RWPE1 (cell line): ENCODE results near the gene MROH9.
"Not testable (repeated sequence)": the region's sequence is repeated elsewhere in the genome, so short reads cannot be mapped to it uniquely, and the experiment has no call there.

Source experiments
- CTCF ChIA-PET: fragments of 350-600 bp; sonication (Branson Sonifier 250); formaldehyde crosslinking; extraction: SDS; loops from one replicate; lab custom pipeline; 2021; lab: Yijun Ruan, JAX
- POLR2A ChIA-PET: fragments of 400-600 bp; formaldehyde crosslinking; extraction: SDS; loops from one replicate; lab custom pipeline; 2020; ENCODE audit warnings: antibody characterized with exemption; ENCODE audit not compliant: low non-redundant PET; lab: Yijun Ruan, JAX
- DNase-seq: peaks from one replicate; pipeline ENCODE4 v3.0.0; 2012; ENCODE audit warnings: low spot score
- H3K27ac ChIP-seq: fragments of 450-650 bp; 2 replicates; pipeline ENCODE4 v1.5.1; 2017
- CTCF ChIP-seq: fragments of 450-650 bp; conservative IDR thresholded peaks from 2 replicates; pipeline ENCODE4 v1.5.1; 2017; ENCODE audit warnings: low read depth, mild to moderate bottlenecking

Gene MROH9

DNA sequence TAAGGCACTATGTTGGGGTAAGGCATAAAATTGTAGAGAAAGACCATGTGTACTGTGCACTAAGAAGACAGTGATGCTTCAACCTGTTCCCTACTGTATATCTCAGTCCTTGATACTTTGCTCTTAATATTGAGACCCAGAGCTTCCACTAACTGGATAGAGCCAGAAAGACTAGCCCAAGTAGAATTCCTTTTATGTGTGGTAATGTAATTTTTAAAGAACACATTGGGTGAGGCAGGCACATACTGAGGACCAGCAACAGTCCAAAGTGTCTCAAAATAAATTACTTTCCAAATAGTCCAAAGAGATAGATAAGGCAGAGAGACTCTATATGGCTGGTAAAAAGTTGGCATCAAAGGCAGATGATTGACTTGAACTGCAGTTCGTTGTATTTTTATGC lies 31.4 kb upstream of the MROH9 start:
- DNase-seq, result no peak
- no peak for TF ChIP-seq CTCF
- ChIA-PET POLR2A (no interaction called here), CTCF (no interaction called here)
- H3K27ac ChIP-seq, result no peak overlapping the region

GRCh38 chr1:170908942-170909341 lies 26.4 kb upstream of the MROH9 start:
- no peak for DNase-seq
- ChIA-PET POLR2A (no interaction called here), CTCF (no interaction called here)
- TF ChIP-seq CTCF, result no peak
- no peak overlapping the region for H3K27ac ChIP-seq

GRCh38 chr1:170910273-170910672 lies 25.1 kb upstream of the MROH9 start:
- POLR2A ChIA-PET, result no interaction called here
- no peak for TF ChIP-seq CTCF
- CTCF ChIA-PET, result interaction anchor here (0.5 kb wide), 1 partner anchor 430 kb away, joined by 3 read pairs; no protein-coding TSS in a partner anchor
- H3K27ac ChIP-seq, result no peak overlapping the region
- peak; percentile 8 for DNase-seq

DNA sequence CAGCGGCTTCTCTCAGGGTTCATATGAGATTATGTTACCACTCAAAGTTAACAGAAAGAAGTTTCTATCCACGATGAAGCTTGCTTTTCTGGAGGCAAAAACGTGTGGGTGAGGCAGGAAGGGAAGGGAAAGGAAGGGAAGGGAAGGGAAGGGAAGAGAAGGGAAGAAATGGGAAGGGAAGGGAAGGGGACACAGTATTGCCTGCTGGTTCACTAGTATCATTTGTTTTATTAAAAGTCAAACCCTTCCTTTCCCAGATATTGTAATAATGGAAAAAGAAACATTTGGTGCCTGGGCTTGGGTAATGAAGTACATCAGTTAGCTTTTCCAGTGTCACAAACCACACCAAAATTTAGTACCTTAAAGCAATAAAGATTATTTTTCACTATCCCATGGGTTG lies 18.0 kb upstream of the MROH9 start:
- TF ChIP-seq CTCF, result no peak
- DNase-seq, result no peak
- POLR2A ChIA-PET, result no interaction called here
- H3K27ac ChIP-seq, result no peak overlapping the region
- CTCF ChIA-PET, result interaction anchor here (0.6 to 1.3 kb wide), 2 partner anchors 13 to 34 kb away, joined by 3 to 5 read pairs; no protein-coding TSS in a partner anchor

GRCh38 chr1:170924656-170925055 lies 10.7 kb upstream of the MROH9 start:
- POLR2A ChIA-PET, DNase-seq, H3K27ac ChIP-seq, CTCF ChIA-PET: not testable (repeated sequence)

GRCh38 chr1:170927955-170928840 lies 7.1 kb upstream of the MROH9 start:
- TF ChIP-seq CTCF, result no peak
- peak; percentile 4 for DNase-seq
- ChIA-PET CTCF (interaction anchor here (0.6 kb wide), 1 partner anchor 164 kb away, joined by 3 read pairs; no protein-coding TSS in a partner anchor), POLR2A (no interaction called here)
- no peak overlapping the region for H3K27ac ChIP-seq

DNA sequence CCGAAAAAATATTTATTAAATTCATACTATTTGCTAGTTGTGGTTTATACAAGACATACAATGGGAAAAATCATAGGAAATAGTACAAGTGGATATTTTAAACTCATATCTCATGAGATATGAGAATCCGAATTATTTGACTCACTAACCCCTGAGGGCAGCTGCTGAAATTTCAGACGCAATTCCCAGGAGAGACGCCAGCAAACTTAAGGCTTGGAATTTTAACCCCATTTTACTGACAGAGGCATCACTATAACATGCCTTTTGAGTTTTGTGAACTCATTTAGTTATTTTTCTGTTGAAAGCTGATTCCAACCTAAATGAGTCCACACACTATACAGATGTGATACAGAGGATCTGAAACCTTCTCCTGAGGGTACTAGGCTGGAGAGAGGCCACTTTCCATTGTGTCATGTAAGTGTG lies 5.9 kb upstream of the MROH9 start:
- ChIA-PET POLR2A (no interaction called here), CTCF (interaction anchor here (0.6 to 0.7 kb wide), 5 partner anchors 25 to 1351 kb away, joined by 3 to 5 read pairs (median 4); no protein-coding TSS in a partner anchor)
- TF ChIP-seq CTCF, result no peak
- no peak for DNase-seq
- no peak overlapping the region for H3K27ac ChIP-seq
